Germinal center (tissue), 1 donor: ENCODE data around the gene BAZ1B.
A peak's percentile ranks its signal among the peaks of the same experiment; 100 is the strongest.
"Not testable (repeated sequence)": the region's sequence is repeated elsewhere in the genome, so short reads cannot be mapped to it uniquely, and the experiment has no call there.

ENCODE experiments used
- DNase-seq: peaks from one replicate; pipeline ENCODE4 v3.0.0; 2012; ENCODE audit warnings: mixed read lengths, low spot score

BAZ1B gene

GRCh38 chr7:73522105-73522872, at the start of gene BAZ1B:
Gene BAZ1B, minus strand, starts transcription at chr7:73522293. Its CDS starts 360 bp downstream, at chr7:73521933.
- DNase-seq, result peak; percentile 99

- DNase-seq, result no peak
These were observed 48.9 kb upstream of the BAZ1B start for GRCh38 chr7:73570977-73571376.

GRCh38 chr7:73570521-73570920, 48.4 kb upstream of the BAZ1B start:
- no peak for DNase-seq

GRCh38 chr7:73569042-73569608, 47.0 kb upstream of the BAZ1B start:
- no peak for DNase-seq

GRCh38 chr7:73567846-73568685, 46.0 kb upstream of the BAZ1B start:
- no peak for DNase-seq

- DNase-seq, result no peak
These were observed 45.0 kb upstream of the BAZ1B start for GRCh38 chr7:73567140-73567539.

GRCh38 chr7:73566431-73566830, 44.3 kb upstream of the BAZ1B start:
- not testable (repeated sequence) for DNase-seq

GRCh38 chr7:73565675-73566340, 43.7 kb upstream of the BAZ1B start:
- no peak for DNase-seq

- DNase-seq, result no peak
These were observed 38.2 kb upstream of the BAZ1B start for GRCh38 chr7:73560109-73560835.

GRCh38 chr7:73557397-73558257, 35.5 kb upstream of the BAZ1B start, which contains the start of gene BCL7B:
Gene BCL7B, minus strand, starts transcription at chr7:73557690. Its CDS starts 112 bp downstream, at chr7:73557578.
- peak; percentile 98 for DNase-seq

GRCh38 chr7:73557108-73557396, 35.0 kb upstream of the BAZ1B start:
- peak; percentile 98 for DNase-seq

- no peak for DNase-seq
These were observed 34.4 kb upstream of the BAZ1B start for GRCh38 chr7:73556208-73557107.

- no peak for DNase-seq
These were observed 33.4 kb upstream of the BAZ1B start for GRCh38 chr7:73555411-73555982.

- not testable (repeated sequence) for DNase-seq
These were observed 28.0 kb upstream of the BAZ1B start for GRCh38 chr7:73550093-73550492.

- no peak for DNase-seq
These were observed 27.1 kb upstream of the BAZ1B start for GRCh38 chr7:73549176-73549575.

GRCh38 chr7:73547841-73548240, 25.7 kb upstream of the BAZ1B start:
- DNase-seq, result no peak

- DNase-seq, result no peak
These were observed 22.6 kb upstream of the BAZ1B start for GRCh38 chr7:73544678-73545077.

- no peak for DNase-seq
These were observed 19.6 kb upstream of the BAZ1B start for GRCh38 chr7:73541722-73542121.

GRCh38 chr7:73539709-73540108, 17.6 kb upstream of the BAZ1B start:
- no peak for DNase-seq
